Hepatocyte (in vitro differentiated cells): ENCODE data around the gene SLC5A4.

Source experiments
- EZH2 ChIP-seq: fragments of 200-600 bp; sonication (generic); IDR thresholded peaks from 2 replicates; pipeline ENCODE4 v1.6.1; 2016; ENCODE audit warnings: antibody characterized with exemption, mild to moderate bottlenecking, borderline replicate concordance
- EZH2phosphoT487 ChIP-seq: fragments of 200-600 bp; sonication (generic); IDR thresholded peaks from one replicate; pipeline ENCODE4 v1.6.1; 2018; ENCODE audit warnings: antibody characterized with exemption, mild to moderate bottlenecking, low read depth, moderate library complexity; ENCODE audit not compliant: unreplicated experiment, severe bottlenecking
- TF ChIP-seq, protein P1 (sequence below): fragments of 200-600 bp; sonication (generic); IDR thresholded peaks from 2 replicates; pipeline ENCODE4 v1.5.1; 2016; ENCODE audit warnings: antibody characterized with exemption, mild to moderate bottlenecking; ENCODE audit not compliant: poor library complexity

DNA sequence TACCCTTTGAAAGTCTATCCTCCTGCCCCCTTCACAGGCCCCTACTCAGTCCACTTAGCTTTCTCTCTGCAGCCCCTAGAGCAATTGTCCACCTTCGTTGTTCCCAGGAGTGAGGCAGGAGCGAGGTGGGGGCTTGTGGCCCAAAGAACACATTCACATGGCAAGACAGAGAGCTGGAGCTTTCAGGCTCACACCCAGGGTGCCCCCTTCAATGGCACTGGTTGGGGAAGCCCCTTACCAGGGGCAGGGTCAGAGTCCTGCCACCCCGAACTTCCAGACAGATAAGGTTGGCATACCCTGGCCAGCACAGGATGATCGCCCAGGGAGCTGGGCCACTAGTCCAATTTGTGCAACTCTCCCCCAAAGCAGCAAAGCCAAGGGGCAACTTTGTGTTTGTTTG, 6.2 kb upstream of the SLC5A4 start:
- TF ChIP-seq, protein P1, sequence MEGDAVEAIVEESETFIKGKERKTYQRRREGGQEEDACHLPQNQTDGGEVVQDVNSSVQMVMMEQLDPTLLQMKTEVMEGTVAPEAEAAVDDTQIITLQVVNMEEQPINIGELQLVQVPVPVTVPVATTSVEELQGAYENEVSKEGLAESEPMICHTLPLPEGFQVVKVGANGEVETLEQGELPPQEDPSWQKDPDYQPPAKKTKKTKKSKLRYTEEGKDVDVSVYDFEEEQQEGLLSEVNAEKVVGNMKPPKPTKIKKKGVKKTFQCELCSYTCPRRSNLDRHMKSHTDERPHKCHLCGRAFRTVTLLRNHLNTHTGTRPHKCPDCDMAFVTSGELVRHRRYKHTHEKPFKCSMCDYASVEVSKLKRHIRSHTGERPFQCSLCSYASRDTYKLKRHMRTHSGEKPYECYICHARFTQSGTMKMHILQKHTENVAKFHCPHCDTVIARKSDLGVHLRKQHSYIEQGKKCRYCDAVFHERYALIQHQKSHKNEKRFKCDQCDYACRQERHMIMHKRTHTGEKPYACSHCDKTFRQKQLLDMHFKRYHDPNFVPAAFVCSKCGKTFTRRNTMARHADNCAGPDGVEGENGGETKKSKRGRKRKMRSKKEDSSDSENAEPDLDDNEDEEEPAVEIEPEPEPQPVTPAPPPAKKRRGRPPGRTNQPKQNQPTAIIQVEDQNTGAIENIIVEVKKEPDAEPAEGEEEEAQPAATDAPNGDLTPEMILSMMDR = no peak
- no peak for TF ChIP-seq EZH2
- no peak for TF ChIP-seq EZH2phosphoT487
